ENCODE measurements around the gene AQP1. TPM values are rescaled to one million over a fixed set of nuclear protein-coding genes. Genes with fewer than 3 reads are reported as not detected.

The AQP1 gene
- total RNA-seq, 1 donor from 2014 or later = 253 TPM

DNA sequence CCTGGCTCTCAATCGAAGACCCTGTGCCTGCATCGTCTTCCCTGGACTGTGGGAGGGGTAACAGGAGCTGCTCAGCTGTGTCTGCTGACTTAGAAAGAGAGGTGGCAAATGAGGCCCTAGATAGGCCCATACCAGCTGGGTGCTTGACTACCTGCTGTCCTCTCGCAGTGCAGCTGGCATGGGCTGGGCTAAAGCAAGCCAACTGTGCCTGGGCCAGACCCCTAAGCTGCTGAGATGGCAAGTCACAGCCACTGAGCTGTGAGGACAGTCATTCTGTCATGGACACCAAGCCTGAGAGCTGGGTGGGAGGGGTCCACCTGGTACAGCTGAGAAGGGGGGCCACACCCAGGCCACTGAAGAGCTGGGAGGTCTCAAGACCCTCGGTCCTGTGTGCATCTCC, 45.8 kb upstream of the AQP1 start:
- H3K27me3 ChIP-seq (ENCODE audit: low read depth) = no peaks in the 10 kb centered on the region

DNA sequence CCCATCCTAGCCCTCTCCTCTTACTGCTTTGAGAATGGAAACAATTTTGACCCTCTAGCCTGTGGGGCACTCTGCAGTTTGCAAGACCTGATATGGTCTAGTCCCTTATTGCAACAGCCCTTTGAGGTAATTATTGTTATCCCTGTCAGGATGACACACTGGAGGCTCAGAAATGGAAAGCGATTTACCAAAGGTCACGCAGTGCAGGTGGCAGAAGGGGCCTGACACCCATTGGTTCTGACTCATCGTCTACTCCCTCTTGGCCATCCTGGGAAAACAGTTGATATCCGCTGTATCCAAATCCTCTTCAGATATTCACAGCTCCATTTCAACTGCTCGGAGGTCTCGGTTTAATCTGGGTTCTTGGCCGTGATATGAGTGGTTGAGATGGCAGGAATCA, 44.7 kb upstream of the AQP1 start:
- Histone ChIP-seq H3K27ac (replicated peaks) (peak overlapping the region; percentile 59), H3K9me3 (replicated peaks) (no peaks in the 10 kb centered on the region), H3K4me1 (peaks cover 88% of the 10 kb centered on the region), H3K4me3 (no peak overlapping the region), H3K36me3 (no peaks in the 10 kb centered on the region), H3K27me3 (ENCODE audit: low read depth) (no peaks in the 10 kb centered on the region)
- intact Hi-C loops (cut with micrococcal nuclease) = no loop called here
- DNase-seq = no peak
- TF ChIP-seq, protein P1, sequence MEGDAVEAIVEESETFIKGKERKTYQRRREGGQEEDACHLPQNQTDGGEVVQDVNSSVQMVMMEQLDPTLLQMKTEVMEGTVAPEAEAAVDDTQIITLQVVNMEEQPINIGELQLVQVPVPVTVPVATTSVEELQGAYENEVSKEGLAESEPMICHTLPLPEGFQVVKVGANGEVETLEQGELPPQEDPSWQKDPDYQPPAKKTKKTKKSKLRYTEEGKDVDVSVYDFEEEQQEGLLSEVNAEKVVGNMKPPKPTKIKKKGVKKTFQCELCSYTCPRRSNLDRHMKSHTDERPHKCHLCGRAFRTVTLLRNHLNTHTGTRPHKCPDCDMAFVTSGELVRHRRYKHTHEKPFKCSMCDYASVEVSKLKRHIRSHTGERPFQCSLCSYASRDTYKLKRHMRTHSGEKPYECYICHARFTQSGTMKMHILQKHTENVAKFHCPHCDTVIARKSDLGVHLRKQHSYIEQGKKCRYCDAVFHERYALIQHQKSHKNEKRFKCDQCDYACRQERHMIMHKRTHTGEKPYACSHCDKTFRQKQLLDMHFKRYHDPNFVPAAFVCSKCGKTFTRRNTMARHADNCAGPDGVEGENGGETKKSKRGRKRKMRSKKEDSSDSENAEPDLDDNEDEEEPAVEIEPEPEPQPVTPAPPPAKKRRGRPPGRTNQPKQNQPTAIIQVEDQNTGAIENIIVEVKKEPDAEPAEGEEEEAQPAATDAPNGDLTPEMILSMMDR (IDR thresholded peaks at IDR 0.05; ENCODE audit: borderline replicate concordance) = no peak

More for the DNA sequence above, 45.8 kb upstream of the AQP1 start:
- Histone ChIP-seq H3K4me3 (no peak overlapping the region), H3K27ac (replicated peaks) (no peak overlapping the region), H3K9me3 (replicated peaks) (no peaks in the 10 kb centered on the region), H3K36me3 (peaks cover 4% of the 10 kb centered on the region), H3K4me1 (peaks cover 80% of the 10 kb centered on the region)
- TF ChIP-seq, protein P1 (IDR thresholded peaks at IDR 0.05; ENCODE audit: borderline replicate concordance) = no peak
- DNase-seq = no peak
- intact Hi-C loops (cut with micrococcal nuclease) = no loop called here

DNA sequence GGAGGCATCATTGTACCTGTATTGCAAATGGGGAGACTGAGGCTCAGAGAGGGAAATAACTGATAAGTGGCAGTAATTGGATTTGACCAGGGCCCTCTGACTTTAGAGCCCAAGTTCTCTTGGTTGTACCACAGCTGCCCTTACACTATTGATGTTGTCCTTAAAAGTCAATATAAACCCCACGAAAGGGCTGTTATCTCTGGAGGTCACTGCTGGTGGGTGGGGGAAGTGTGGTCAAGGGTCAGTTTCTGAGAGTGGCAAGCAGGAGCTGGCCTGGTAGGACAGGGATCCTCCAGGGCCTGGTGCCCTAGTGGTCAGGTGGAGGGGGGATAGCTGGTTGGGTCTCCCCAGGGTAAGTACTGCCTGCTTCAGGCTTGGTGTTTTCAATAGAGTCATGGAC, 44.2 kb upstream of the AQP1 start:
- intact Hi-C loops (cut with micrococcal nuclease) = no loop called here
- H3K4me1 ChIP-seq = peaks cover 88% of the 10 kb centered on the region
- no peak overlapping the region for H3K4me3 ChIP-seq

DNA sequence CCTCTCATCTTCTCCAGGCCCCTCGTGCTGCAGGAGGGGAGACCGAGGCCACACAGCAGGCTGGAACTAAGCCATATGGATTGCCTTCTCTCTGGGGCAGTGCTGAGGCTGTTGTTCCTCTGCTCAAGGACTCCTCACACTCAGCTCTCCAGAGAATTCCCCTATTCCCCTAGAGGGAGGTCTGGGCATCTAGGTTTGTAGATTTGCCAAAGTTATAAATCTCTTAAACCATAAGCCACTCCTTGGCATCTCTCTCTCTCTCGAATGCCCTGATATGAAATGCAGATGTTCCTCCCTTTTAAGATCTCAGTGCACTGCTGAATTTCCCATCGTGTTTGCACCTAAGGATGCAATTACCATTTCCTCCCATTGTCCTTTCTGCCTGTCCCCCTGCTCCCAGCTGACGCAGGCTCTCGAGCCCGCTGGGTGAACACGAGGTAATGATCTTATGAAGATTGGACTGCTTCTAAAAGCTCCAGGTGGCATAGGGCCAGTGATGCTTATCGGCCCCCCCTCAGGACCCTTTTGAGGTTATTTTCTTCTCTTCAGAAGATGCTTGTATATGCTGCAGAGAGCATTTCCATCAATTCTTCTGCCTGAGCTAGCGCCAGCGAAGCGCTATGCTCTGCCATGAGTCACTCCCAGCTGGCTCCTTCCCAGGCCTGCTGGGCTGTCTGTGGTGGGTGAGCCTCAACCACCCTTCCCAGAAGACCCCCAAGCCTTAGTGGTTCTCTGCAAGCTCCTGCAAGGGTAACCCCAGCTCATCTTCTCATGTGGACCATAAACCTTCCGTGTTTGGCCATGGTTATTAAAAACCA, 41.6 kb upstream of the AQP1 start:
- Histone ChIP-seq H3K27me3 (ENCODE audit: low read depth) (no peaks in the 10 kb centered on the region), H3K4me3 (no peak overlapping the region), H3K36me3 (peaks cover 24% of the 10 kb centered on the region), H3K9me3 (replicated peaks) (peaks cover 10% of the 10 kb centered on the region), H3K27ac (replicated peaks) (peak overlapping the region; percentile 76), H3K4me1 (peaks cover 79% of the 10 kb centered on the region)
- DNase-seq = peak; percentile 42
- intact Hi-C loops (cut with micrococcal nuclease) = no loop called here
- TF ChIP-seq, protein P1 (IDR thresholded peaks at IDR 0.05; ENCODE audit: borderline replicate concordance) = no peak

More for the DNA sequence above, 44.2 kb upstream of the AQP1 start:
- no peaks in the 10 kb centered on the region for H3K27me3 ChIP-seq (ENCODE audit: low read depth)
- DNase-seq = no peak
- H3K27ac ChIP-seq (replicated peaks) = peak overlapping the region; percentile 59
- H3K9me3 ChIP-seq (replicated peaks) = no peaks in the 10 kb centered on the region
- H3K36me3 ChIP-seq = peaks cover under 1% of the 10 kb centered on the region
- TF ChIP-seq, protein P1 (IDR thresholded peaks at IDR 0.05; ENCODE audit: borderline replicate concordance) = no peak

DNA sequence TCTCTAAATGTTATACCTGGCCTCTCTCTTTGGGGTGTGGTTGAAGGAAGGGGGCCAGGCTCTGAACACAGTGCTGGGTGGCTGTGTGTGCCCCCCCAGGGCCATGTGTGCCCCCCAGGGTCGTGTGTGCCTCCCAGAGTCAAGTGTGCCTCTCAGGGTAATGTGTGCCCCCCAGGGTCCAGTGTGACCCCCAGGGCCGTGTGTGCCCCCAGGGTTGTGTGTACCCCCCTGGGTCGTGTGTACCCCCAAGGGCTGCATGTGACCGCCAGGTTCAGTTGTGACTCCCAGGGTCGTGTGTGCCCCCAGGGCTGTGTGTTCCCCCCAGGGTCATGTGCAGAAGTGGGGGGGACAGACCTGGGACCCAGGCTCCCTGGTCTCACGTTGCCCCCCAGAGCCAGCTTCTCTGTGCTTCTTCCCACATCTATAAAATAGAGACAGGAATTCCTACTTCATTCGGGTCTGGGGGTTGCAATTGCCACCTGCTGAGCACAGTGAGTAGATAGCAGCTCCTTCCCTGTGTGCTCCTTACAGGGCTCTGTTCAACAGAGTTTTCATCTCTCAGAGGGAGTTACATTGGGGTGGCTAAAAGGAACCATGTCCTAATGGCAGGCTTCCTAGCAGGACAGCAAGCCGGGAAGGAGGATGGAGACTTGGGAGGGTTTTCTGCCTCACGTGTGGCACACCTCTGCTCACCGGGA, 40.7 kb upstream of the AQP1 start:
- no peak overlapping the region for H3K4me3 ChIP-seq
- peaks cover 69% of the 10 kb centered on the region for H3K4me1 ChIP-seq
- intact Hi-C loops (cut with micrococcal nuclease) = no loop called here
- H3K9me3 ChIP-seq (replicated peaks) = peaks cover 12% of the 10 kb centered on the region
- no peaks in the 10 kb centered on the region for H3K27me3 ChIP-seq (ENCODE audit: low read depth)
- no peak for DNase-seq
- H3K27ac ChIP-seq (replicated peaks) = peak overlapping the region; percentile 76
- H3K36me3 ChIP-seq = peaks cover 27% of the 10 kb centered on the region
- TF ChIP-seq, protein P1 (IDR thresholded peaks at IDR 0.05; ENCODE audit: borderline replicate concordance) = no peak

All from left ventricle myocardium inferior (tissue), 1 donor.